ENCODE results near the gene CAPN1. TPM values are rescaled to one million over a fixed set of nuclear protein-coding genes. Genes with fewer than 3 reads are reported as not detected.
"Not testable (repeated sequence)": the region's sequence is repeated elsewhere in the genome, so short reads cannot be mapped to it uniquely, and the experiment has no call there.

Gene CAPN1
- total and polyA plus RNA-seq, 2 experiments from 2014 or later = 131 to 156 TPM

DNA sequence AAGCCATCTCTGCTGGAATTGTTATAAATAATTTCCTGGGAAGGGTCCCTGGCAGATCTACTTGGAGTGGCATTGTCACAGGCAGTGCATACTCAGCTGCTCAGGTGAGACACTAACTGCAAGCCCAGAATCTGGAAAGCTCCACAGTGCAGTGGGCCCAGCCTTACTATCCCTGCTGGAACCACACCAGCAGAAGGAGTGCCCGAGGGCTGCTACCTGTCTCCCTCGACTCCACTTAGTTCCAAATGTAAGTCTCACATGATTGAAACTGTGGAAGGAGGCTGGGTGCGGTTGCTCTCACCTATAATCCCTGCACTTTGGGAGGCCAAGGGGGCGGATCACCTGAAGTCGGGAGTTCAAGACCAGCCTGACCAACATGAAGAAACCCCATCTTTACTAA is 33.1 kb upstream of the CAPN1 start:
- TF ChIP-seq CTCF (IDR thresholded peaks at IDR 0.05; ENCODE audit: low read depth, low read length) = no peak
- no peak overlapping the region for H3K4me3 ChIP-seq
- no peak overlapping the region for H3K27ac ChIP-seq
- DNase-seq (ENCODE audit: low read depth in 1 of 2, low spot score in 1 of 2) = no peak
- H3K27me3 ChIP-seq = no peaks in the 10 kb centered on the region
- H3K36me3 ChIP-seq = no peaks in the 10 kb centered on the region
- H3K9me3 ChIP-seq (ENCODE audit: low read depth) = no peaks in the 10 kb centered on the region
- H3K4me1 ChIP-seq (ENCODE audit: low read depth) = no peaks in the 10 kb centered on the region

DNA sequence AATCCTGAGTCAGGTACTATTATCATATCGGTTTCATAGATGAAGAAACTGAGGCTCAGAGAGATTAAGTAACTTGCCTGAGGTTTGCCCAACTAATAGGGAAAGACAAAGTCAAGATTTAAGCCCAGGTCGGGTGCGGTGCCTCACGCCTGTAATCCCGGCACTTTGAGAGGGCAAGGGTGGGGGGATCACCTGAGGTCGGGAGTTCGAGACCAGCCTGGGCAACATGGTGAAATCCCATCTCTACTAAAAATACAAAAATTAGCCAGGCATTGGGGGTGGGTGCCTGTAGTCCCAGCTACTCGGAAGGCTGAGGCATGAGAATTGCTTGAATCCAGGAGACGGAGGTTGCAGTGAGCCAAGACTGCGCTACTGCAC is 31.6 kb upstream of the CAPN1 start:
- not testable (repeated sequence) for H3K4me1 ChIP-seq (ENCODE audit: low read depth); H3K4me3 ChIP-seq; H3K36me3 ChIP-seq; DNase-seq (ENCODE audit: low read depth in 1 of 2, low spot score in 1 of 2); H3K27ac ChIP-seq; H3K27me3 ChIP-seq; H3K9me3 ChIP-seq (ENCODE audit: low read depth)

DNA sequence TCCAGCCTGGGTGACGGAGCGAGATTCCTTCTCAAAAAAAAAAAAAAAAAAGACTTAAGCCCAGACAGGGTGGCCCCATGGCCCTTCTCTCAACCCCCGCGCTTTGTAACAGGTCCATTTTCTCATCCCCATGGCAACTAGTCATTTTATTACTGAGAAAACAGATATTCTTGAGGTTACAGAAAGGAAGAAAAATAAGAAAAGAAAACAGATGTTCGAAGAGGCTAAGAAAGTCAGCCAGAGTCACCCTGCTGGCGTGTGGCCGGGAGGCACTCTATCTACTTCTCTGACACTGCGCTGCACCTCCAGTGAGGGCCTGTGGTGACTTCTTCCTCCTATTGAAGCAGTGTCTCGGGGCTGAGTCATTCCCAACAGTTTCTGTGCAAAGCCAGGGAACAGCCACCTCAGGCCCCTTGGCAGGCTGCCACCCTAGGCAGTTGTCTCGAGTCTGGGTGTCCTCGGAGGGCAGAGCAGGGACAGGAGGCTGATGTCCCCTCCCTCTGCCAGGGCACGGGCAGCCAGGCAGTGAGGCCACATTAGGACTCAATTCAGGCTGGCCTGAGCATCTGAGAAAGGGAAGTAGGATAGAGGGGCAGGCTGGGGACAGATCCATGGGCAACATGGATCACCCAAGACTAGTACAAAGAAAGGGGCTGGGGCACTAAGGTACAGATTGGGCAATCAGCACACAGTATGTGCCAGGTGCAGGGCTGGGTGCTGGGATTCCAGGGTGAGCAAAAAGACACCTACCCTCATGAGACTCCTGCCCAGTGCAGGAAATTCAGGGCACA is 31.0 kb upstream of the CAPN1 start:
- H3K27me3 ChIP-seq = no peaks in the 10 kb centered on the region
- H3K9me3 ChIP-seq (ENCODE audit: low read depth) = no peaks in the 10 kb centered on the region
- DNase-seq (ENCODE audit: low read depth in 1 of 2, low spot score in 1 of 2) = peak in 1 of 2 donors; percentile 63
- no peaks in the 10 kb centered on the region for H3K36me3 ChIP-seq
- no peak overlapping the region for H3K4me3 ChIP-seq
- no peak for TF ChIP-seq CTCF (IDR thresholded peaks at IDR 0.05; ENCODE audit: low read depth, low read length)
- no peaks in the 10 kb centered on the region for H3K4me1 ChIP-seq (ENCODE audit: low read depth)
- H3K27ac ChIP-seq = no peak overlapping the region

DNA sequence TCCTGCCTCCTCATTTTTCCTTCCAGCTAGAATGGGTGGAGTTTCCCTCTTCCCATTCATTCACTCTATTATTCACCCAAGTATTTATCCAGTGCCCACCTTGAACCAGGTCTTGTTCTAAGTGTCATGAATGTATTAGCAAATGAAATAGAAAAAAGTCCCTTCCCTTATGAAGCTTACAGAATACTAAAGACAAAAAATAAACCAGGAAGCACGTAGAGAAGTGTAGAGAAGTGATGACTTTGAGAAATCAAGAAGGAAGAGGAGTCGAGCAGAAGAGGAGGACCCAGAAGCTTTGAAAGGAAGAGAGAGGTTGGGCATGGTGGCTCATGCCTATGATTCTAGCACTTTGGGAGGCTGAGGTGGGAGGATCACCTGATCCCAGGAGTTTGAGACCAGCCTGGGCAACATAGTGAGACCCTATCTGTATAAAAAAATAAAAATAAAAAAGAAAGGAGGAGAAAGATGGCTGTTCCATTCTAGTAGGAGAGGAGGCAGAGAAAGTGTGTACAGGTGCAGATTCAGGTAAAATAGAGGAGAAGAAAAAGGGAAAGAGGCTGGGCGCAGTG is 30.3 kb upstream of the CAPN1 start:
- H3K9me3 ChIP-seq (ENCODE audit: low read depth) = no peaks in the 10 kb centered on the region
- no peak overlapping the region for H3K27ac ChIP-seq
- no peaks in the 10 kb centered on the region for H3K27me3 ChIP-seq
- DNase-seq (ENCODE audit: low read depth in 1 of 2, low spot score in 1 of 2) = no peak
- TF ChIP-seq CTCF (IDR thresholded peaks at IDR 0.05; ENCODE audit: low read depth, low read length) = no peak
- H3K4me3 ChIP-seq = no peak overlapping the region
- H3K4me1 ChIP-seq (ENCODE audit: low read depth) = no peaks in the 10 kb centered on the region
- no peaks in the 10 kb centered on the region for H3K36me3 ChIP-seq

DNA sequence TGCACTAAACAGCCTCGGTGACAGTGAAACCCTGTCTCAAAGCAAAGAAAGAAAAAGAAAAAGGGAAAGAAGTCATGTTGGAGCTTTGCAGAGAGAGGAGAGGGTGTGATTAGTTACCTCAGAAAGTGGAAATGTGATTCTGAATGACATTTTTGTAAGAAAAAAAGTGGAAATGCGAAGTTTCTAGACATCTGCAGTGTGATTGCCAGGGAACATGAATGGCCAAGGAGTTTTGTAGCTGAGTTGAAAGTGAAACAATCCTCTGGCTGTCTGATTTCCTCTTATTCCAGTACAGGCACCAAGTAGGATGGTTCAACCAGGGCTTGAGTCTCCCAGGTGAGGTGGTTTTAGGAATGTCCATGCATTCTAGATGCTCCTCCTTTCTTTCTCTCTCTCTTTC is 29.6 kb upstream of the CAPN1 start:
- Histone ChIP-seq H3K4me3 (no peak overlapping the region), H3K4me1 (ENCODE audit: low read depth) (no peaks in the 10 kb centered on the region), H3K36me3 (no peaks in the 10 kb centered on the region), H3K27me3 (no peaks in the 10 kb centered on the region), H3K27ac (no peak overlapping the region), H3K9me3 (ENCODE audit: low read depth) (no peaks in the 10 kb centered on the region)
- DNase-seq (ENCODE audit: low read depth in 1 of 2, low spot score in 1 of 2) = no peak
- no peak for TF ChIP-seq CTCF (IDR thresholded peaks at IDR 0.05; ENCODE audit: low read depth, low read length)

- DNase-seq (ENCODE audit: low read depth in 1 of 2, low spot score in 1 of 2) = no peak
- Histone ChIP-seq H3K27ac (no peak overlapping the region), H3K36me3 (no peaks in the 10 kb centered on the region), H3K27me3 (no peaks in the 10 kb centered on the region), H3K4me1 (ENCODE audit: low read depth) (no peaks in the 10 kb centered on the region), H3K9me3 (ENCODE audit: low read depth) (no peaks in the 10 kb centered on the region), H3K4me3 (no peak overlapping the region)
- TF ChIP-seq CTCF (IDR thresholded peaks at IDR 0.05; ENCODE audit: low read depth, low read length) = no peak
Measured at GRCh38 chr11:65156256-65156655, 25.5 kb upstream of the CAPN1 start.
